Stimulated activated naive CD8-positive, alpha-beta T cell treated with anti-CD3 and anti-CD28 coated beads, Interleukin-15, Interleukin-2, amounts not matched to agents 100 U/mL and 50 U/mL, for 24 hours (primary cell): ENCODE data around the gene KCTD11.

ENCODE experiments used
- ATAC-seq: fragments of 150-1000 bp; cut with Tn5 transposase; one replicate; pipeline ENCODE4 v1.10.0; 2021
- DNase-seq: peaks from one replicate; pipeline ENCODE4 v3.0.0; 2021

Gene KCTD11

DNA sequence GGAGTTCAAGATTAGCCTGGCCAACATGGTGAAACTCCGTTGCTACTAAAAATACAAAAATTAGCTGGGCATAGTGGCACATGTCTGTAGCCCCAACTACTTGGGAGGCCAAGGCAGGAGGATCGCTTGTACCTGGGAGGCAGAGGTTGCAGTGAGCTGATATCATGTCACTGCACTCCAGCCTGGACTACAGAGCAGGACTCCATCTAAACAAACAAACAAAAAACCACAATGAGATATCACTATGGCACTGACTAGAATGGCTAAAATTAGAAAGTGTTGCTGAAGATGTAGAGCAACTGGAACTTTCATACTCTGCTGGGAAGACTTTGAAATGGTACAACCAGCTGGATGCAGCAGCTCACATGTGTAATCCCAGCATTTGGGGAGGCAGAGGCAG lies 22.4 kb downstream of the KCTD11 start:
- ATAC-seq, result no peak
- no peak for DNase-seq

DNA sequence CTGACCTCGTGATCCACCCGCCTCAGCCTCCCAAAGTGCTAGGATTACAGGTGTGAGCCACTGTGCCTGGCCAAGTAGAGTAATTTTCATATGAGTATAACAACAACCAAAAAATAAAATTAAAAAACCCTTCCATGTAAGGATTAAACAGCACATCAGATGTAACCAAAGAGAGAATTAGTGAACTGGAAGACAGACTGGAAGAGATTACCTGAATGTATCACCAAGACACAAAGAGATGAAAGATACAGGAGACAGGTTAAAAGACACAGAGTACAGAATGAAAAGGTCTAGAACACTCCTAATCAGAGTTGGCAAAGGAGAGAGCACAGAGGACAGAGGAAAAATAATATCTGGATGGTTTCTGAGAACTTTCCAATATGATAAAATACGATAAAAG lies 27.2 kb downstream of the KCTD11 start:
- ATAC-seq (no peak), DNase-seq (no peak)

DNA sequence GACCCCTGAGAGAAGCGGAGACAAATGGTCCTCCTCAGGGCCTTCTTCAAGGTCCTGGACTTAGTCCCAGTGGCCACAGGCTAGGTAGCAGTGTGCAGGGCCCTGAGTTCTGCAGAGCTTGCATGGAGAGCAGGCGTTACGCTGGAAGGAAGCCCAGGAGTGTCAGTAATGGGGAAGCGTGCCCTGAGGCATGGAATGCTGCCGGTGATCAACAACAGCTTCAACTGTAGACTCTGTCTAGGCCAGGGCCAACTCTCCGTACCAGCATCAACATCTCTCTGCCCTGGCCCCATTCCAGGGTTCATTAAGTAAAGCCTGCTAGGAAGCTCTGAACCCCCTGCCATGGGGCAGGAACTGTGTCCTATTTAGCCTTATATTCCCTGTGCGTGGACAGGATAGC lies 28.4 kb downstream of the KCTD11 start:
- no peak for DNase-seq
- no peak for ATAC-seq

DNA sequence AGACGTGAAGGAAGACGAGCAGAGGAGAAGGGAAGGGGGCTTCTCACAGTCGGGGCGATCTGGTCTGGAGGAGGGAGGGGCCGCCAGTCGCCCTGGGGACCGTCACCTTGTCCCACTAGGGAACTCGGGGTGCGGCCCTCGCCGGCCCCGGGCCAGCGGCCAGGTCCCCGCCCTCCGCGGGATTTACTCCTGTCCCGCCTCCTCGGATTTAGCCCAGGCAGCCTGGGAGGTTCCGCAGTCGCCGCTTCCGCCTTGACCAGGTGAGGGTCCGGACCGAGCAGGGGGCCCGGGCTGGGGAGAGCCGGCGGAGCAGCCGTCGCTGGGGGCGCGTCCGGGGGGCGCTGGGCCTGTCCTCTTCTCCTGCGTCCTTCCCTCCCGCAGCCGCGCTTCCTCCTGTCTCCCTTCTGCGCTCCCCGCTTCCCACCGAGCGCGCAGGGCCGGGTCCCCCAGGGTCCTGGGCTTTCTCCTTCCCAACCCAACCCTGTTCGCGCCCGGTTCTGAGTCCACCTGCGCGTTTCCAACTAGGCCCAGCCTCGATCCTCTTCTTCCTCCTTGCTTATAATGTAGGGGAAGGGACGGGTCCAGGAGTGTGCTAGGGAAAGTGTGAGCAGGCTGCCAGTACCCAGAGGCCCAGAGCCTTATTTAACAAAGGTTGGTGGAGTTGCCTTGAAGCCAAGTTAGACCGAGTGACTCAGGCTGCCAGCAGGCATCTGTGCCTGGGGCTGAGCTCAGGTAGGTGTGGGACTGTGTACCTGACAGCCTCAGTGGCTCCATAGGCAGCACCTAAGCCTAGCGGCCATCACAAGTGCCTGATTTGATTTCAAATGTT lies 29.1 kb downstream of the KCTD11 start, which contains the start of gene TNK1:
Gene TNK1 (plus strand): TSS at position 235 of the 829 bp plus-strand sequence. CDS start 1,838 bp downstream, outside the sequence.
- ATAC-seq, result no peak
- no peak for DNase-seq

DNA sequence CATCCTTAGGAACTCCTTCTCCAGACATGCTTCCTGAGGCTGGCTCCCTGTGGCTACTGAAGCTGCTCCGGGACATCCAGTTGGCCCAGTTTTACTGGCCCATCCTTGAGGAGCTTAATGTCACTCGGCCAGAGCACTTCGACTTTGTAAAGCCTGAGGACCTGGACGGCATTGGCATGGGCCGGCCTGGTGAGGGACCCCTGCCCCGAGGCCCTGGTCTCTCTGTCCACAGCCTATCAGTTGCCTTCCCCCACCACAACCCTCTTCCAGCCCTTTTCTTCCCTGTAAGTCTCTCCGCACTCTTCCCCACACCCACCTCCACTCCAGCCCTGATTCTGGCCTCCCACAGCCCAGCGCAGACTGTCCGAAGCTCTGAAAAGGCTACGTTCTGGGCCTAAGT lies 30.9 kb downstream of the KCTD11 start:
- DNase-seq (no peak), ATAC-seq (no peak)

DNA sequence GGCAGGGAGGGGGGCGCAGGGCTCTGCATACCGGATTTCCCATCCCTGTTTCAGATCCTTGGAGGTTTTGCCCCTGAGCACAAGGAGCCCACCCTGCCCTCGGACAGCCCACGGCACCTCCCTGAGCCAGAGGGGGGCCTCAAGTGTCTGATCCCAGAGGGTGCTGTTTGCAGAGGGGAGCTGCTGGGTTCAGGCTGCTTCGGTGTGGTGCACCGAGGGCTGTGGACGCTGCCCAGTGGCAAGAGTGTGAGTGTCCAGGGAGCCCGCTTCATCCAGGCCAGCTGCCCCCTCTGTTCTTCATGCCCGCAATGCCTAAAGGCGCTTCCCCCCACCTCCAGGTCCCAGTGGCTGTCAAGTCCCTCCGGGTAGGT lies 31.4 kb downstream of the KCTD11 start:
- ATAC-seq, result no peak
- DNase-seq, result no peak

DNA sequence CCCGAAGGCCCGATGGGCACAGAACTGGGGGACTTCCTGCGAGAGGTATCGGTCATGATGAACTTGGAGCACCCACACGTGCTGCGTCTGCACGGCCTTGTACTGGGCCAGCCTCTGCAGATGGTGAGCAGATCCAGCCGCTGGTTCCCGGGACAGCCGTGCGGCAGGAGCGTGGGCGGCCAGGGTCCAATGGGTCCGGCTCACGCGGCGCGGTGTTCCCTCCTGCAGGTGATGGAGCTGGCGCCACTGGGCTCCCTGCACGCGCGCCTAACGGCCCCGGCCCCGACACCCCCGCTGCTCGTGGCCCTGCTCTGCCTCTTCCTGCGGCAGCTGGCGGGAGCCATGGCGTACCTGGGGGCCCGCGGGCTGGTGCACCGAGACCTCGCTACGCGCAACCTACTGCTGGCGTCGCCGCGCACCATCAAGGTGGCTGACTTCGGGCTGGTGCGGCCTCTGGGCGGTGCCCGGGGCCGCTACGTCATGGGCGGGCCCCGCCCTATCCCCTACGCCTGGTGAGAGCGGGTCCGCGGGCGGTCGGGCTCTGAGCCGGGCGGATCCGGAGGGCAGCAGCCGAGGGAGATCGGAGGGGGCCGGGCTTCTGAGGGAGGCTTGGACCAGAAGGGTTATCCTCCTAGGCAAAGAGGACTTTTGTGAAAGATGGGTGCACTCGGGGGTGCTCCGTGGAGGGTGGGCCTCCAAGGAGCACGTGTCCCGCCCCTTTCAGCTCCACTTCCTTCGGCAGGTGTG lies 32.0 kb downstream of the KCTD11 start:
- DNase-seq, result peak; percentile 82

DNA sequence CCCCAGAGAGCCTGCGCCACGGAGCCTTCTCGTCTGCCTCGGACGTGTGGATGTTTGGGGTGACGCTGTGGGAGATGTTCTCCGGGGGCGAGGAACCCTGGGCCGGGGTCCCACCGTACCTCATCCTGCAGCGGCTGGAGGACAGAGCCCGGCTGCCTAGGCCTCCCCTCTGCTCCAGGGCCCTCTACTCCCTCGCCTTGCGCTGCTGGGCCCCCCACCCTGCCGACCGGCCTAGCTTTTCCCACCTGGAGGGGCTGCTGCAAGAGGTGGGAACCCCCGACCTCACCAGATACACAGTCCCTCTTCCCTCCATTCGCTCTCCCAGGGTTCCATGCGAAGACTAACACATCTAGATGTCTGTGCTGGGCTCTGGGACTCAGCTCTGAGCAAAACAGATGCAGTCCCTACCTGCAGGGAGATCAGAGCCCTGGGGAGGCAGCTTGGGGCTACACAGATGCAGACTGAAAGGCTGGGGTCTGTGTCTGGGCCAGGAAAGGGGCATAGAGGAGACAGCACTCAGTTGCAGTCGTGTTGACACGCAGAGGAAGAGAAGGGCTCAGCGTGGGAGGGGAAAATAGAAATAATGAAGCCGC lies 32.6 kb downstream of the KCTD11 start:
- no peak for ATAC-seq

More for the DNA sequence above, 32.0 kb downstream of the KCTD11 start:
- peak; percentile 97 for ATAC-seq

DNA sequence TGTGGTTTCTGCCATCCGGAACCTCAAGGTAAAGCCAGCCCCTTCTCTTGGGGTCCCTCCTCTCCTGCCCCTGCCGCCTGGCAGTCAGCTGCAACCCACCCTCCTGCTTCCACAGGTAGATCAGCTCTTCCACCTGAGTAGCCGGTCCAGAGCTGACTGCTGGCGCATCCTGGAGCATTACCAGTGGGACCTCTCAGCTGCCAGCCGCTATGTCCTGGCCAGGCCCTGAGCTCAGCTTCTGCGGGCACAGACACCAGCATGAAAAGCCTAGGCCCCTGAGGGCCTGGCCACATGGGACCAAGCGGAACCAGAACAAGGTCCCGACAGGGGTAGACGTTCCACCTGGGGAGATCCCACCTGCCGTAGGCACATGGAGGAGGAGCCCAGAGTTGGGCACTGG lies 36.9 kb downstream of the KCTD11 start:
- no peak for DNase-seq
- ATAC-seq, result no peak

More for the DNA sequence above, 32.6 kb downstream of the KCTD11 start:
- DNase-seq, result no peak

DNA sequence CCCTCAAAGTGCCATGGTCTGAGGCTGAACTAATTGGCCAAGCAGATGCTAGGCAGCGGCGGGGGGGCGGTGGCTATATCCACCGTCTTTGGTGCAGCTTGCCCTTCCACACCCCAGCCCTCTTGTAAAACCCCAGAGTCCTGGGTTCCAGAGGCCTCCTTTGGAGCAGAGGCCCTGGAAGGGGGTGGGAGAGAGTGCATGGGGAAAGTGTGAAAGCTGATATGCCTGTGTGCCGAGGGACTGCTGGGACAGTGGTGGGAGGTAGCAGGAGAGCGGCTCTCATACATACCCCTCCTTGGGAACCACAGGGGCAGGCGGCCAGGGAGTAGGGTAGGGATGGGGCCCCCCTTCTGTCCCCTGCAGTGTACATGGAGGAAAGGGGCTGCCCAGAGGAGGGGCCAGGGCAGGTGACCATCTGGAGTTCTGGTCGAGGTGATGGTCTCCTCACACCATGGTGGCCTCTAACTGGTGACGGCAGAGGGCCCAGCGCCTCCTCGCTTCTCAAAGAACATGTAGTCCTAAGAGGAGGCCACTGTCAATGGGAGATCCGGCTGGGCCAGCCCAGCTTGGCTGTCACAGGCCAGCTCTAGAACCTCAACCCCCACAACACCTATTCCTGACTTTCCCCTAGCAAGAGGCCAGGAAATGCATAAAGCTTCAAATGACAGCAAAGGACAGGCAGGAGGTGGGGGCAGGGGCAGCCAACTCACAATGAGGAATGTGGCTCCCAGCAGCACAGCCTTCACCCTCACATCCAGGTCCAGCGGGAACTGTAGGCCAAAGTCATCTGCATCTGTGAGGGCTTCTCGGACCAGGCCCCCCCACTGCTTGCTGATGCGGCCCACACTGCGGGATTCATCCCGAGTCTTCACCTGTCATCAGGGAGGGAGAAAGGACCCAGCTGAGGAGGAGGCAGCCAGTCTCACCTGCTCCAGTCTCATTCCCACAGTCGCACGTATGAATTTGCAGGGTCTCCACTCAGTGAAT lies 38.3 kb downstream of the KCTD11 start:
- DNase-seq, result no peak
- ATAC-seq, result no peak

DNA sequence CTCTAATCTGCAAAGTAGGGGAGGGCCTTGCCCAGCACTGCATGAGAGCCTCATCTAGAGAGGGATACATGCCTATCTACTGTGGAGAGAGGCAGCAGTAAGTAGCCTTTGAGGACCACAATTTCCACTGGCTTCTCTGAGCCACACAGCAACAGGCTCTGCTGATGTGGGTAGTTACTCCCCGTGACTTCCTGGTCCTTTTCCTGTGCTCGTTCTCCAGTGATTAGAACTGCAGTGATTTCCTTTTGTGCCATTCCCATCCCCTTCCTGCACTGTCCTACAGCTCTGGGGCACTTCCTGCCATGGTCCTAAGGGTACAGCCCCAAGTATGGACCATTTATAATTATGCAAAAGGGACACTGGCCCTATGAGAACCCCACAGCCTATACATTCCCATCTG lies 39.3 kb downstream of the KCTD11 start:
- DNase-seq, result no peak
- ATAC-seq, result no peak

DNA sequence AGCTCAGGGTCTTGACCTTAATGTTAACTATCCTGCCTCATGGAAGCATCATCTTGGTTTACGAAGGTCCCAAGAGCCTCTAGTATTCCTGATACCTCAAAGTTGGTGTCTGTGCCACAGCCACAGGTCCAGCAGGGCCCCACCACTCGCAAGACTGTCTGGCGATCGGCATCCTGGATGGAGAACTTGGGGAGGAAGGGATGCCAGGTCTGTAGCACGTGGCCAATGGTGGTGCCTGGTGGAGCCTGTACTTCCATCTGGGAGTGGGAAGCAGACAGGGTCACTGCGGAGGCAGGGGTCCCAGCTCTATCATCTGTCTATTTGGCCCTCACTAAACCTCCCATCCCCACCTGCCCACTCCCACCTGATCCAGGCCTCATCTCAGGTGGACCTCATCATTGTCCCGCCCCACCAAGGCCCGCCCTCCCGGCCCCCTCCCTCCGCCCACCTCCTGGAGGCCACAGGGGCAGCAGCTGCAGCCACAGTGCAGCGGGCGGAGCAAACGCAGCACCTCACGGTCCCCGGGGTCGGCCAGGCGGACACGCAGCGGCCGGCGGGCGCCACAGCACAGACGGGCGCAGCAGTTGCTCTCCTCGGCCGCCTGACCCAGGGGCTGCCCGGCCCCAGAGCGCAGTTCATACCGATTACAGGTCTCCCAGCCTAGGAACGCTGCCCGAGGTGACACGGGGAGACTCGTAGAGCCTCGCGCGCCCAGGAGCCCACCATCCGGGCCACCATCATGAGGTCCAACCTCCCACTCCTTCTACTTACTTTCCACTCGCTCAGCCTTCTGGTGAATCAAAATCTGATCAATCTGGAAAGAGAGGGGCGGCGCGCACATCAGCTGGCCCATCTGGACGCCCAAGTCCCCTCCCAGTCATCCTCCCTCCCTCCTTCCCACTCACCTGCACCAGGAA lies 41.0 kb downstream of the KCTD11 start:
- DNase-seq (no peak), ATAC-seq (no peak)

DNA sequence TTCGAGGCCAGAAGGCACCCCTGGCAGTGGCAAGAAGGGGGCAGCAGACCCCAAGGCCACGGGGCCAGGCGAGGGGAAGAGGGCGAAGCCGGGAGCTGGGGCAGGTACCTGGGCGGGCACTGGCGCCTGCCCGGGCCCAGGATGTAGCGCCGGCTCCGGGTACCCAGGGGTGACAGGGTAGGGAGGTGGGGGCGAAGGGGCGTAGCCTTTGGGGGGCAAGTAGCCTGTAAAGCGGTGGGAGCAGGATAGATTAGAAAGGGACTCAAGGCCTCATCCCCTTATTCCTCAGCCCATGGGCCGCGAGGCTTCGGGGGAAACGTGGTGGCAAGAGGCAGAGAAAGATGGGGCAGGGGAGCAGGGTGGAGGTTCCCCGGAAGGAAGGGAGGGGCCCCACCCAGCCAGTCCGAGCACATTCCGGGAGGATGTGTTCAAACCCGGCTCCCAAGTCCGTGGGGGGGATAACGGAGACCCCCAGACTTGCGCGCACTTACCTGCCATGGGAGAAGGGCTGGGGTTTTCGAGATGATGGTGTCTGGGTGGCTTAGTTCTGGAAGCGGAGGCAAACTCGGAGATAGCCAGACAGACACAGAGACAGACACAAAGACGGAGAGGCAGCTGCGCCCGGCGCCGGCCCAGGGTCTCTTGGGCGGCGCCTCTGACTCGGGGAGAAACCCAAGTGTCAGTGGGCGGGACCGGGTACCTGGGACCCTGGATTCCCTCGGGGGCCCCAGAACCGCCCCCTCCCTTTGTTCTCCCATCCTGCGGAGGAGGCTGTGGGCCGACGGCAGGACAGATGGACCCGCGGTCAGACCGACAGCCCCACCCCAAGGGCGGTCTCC lies 41.9 kb downstream of the KCTD11 start:
- peak; percentile 66 for DNase-seq
- ATAC-seq, result peak; percentile 57

DNA sequence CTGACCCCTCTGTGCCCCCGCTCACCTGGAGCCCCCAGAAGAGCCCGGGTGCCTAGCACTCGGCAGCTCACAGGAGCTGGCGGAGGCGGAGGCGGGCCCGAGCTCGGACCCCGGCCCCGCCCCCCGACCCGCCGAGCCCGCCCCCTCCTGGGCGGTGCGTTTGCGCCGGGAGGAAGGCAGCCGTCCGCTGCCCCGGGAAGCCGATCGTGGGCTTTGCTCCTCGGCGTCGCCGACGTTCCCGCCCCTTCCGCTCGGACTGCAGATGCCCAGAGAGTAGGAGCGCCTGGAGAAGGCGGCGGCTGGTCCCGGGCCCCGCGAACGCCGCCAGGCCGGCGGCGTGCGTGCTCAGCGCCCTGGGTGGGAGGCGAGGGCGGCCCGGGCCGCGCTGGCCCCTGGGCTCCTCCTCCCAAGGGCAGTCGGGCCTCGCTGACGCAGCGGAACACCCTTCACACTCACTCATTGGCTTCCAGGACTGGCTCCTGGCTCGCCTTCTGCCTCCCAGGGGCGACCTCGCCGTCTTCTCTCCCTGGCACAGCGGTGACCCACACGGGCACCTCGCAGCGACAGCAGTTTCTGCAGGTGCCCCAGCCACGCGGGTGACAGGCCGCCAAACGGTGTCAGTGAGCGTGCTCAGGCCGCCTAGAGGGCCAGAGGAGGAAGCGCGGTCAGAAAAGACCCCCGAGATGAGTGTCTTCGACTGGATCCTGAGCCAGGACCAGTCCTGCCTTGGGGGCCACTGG lies 42.7 kb downstream of the KCTD11 start, which contains the start of gene PLSCR3:
Gene PLSCR3 (minus strand): TSS at position 74 of the 740 bp plus-strand sequence. CDS start 415 bp downstream, outside the sequence.
- ATAC-seq, result peak; percentile 89
- peak; percentile 90 for DNase-seq

DNA sequence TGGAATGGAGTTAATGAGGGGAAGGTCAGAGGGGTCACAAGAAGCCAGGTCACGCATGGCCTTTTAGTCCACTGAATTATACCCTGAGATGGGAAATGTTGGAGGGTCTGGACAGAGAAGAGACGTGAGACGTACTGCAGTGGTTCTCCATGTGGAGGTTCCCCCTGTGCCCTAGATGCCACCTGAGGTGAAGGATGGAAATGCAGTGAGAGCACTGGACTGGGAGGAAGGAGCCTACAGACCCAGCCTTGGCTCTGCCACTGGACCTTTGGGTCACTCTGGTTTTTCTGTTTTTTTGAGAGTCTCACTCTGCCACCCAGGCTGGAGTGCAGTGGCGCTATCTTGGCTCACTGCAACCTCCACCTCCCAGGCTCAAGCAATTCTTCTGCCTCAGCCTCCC lies 44.2 kb downstream of the KCTD11 start:
- no peak for DNase-seq
- ATAC-seq, result no peak

DNA sequence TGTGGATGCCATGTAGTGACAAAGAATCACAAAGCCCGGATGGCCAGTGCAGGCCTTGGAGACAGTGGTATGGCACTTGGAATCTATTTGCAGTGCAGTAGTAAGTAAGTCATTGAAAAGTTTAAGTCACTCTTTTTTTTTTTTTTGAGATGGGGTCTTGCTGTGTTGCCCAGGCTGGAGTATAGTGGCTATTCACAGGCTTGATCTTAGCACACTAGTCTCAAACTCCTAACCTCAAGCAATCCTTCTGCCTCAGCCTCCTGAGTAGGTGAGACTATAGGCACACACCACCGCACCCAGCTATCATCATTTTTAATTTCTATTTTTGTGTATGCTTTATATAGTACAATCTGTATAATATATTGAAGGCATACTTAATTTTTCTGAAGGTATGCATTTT lies 46.6 kb downstream of the KCTD11 start:
- ATAC-seq, result no peak
- DNase-seq, result no peak

DNA sequence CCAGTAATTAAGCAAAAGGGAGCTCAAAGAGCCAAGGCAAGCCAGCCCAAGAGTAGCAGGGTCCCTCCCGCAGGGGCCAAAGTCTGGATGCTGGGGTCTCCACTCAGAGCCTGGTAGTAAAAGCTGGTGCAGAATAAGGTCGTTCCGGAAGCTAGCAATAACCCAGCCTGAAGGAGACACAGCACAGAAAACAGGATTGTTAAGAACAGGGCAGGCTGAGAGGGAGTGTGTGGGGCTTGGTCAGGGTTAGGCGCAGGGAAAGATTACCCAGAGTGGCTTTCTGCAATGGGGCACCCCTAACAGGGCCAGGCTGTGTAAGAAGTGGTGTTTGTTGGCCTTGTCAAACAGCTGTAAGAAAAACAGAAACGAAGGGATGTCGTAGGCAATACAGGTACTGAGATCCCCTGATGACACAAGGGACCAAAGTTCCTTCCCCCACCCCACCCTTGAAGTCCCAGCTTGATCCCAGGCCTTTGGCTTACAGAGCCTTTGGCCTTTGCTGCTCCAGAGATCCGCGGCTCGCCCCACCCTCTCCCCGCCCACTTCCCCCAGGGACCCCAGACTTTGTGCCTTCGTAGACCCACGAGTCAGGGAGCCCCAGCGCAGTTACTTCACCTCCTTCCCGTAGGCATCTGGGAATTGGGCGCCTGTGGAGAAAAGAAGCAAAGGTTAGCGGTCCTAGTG lies 51.2 kb downstream of the KCTD11 start:
- no peak for ATAC-seq
- peak; percentile 43 for DNase-seq

DNA sequence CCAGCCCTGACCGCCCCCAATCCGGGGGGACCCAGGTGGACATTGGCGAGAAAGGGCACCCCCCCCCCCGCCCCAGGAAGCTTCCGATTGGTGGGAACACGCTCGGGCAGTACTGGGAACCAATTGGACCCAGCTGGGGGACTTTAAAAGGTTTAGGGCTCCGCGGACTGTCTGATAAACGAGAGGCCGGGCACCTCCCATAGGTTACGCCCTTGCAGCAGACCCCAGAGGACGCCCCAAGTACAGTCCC lies 51.7 kb downstream of the KCTD11 start:
- no peak for DNase-seq
- peak; percentile 16 for ATAC-seq
